ENCODE results near the gene SEC61A2. TPM values are rescaled to one million over a fixed set of nuclear protein-coding genes. Genes with fewer than 3 reads are reported as not detected.
"Not testable (repeated sequence)": the region's sequence is repeated elsewhere in the genome, so short reads cannot be mapped to it uniquely, and the experiment has no call there.

The SEC61A2 gene
- total RNA-seq: 1 to 10 TPM in 1 of 2 donors, under 1 TPM in 1; 0.66 to 4.2 TPM

GRCh38 chr10:12129222-12130111 lies at the start of gene SEC61A2:
Gene SEC61A2, plus strand, starts transcription at chr10:12129677. Its CDS starts 111 bp downstream, at chr10:12129788.
- 0 to 1% methylated on average over 35 to 99 of the region's 108 CpGs for WGBS, 2 donors

GRCh38 chr10:12081470-12081869 lies 48.0 kb upstream of the SEC61A2 start:
- ATAC-seq (no peak), DNase-seq (no peak)
- 93 to 100% methylated on average over 1 to 8 of the region's 8 CpGs for WGBS, 2 donors
- Histone ChIP-seq H3K9me3 (no peaks in the 10 kb centered on the region), H3K36me3 (replicated peaks in 1 of 2; ENCODE audit: insufficient read depth in 1 of 2, low read depth in 2 of 2) (peaks cover 0 to 11% of the 10 kb centered on the region in 2 donors), H3K27me3 (no peaks in the 10 kb centered on the region), H3K4me3 (no peak overlapping the region), H3K27ac (no peak overlapping the region), H3K4me1 (no peaks in the 10 kb centered on the region)
- intact Hi-C loops (cut with DNase I): no loop called here
- TF ChIP-seq POLR2A (IDR thresholded peaks at IDR 0.05): no peak

More at GRCh38 chr10:12129222-12130111, at the start of gene SEC61A2:
- DNase-seq (peak; percentile 95 to 97 (median 97)), ATAC-seq (peak; percentile 96)
- no peaks in the 10 kb centered on the region for H3K9me3 ChIP-seq
- H3K27me3 ChIP-seq: no peaks in the 10 kb centered on the region
- peak within 1 kb of the TSS; percentile 79 to 87 for H3K4me3 ChIP-seq
- H3K36me3 ChIP-seq (replicated peaks in 1 of 2; ENCODE audit: insufficient read depth in 1 of 2, low read depth in 2 of 2): no peaks in the 10 kb centered on the region
- peak in 2 of 7 experiments; percentile 9 to 12 for TF ChIP-seq CTCF (IDR thresholded peaks at IDR 0.05)
- TF ChIP-seq POLR2A (IDR thresholded peaks at IDR 0.05): peak; percentile 42 to 81 (median 77)
- H3K4me1 ChIP-seq: no peaks in the 10 kb centered on the region
- intact Hi-C loops (cut with DNase I): no loop called here
- H3K27ac ChIP-seq: peak within 1 kb of the TSS; percentile 77 to 97 (median 88)

GRCh38 chr10:12081879-12082557 lies 47.5 kb upstream of the SEC61A2 start:
- Histone ChIP-seq H3K4me3 (no peak overlapping the region), H3K4me1 (no peaks in the 10 kb centered on the region), H3K9me3 (no peaks in the 10 kb centered on the region), H3K27ac (no peak overlapping the region), H3K36me3 (replicated peaks in 1 of 2; ENCODE audit: insufficient read depth in 1 of 2, low read depth in 2 of 2) (peaks cover 0 to 16% of the 10 kb centered on the region in 2 donors), H3K27me3 (no peaks in the 10 kb centered on the region)
- intact Hi-C loops (cut with DNase I): no loop called here
- no peak for DNase-seq
- 72 to 84% methylated on average over 6 of the region's 6 CpGs for WGBS, 2 donors
- no peak for ATAC-seq
- TF ChIP-seq CTCF (IDR thresholded peaks at IDR 0.05) (no peak), POLR2A (IDR thresholded peaks at IDR 0.05) (no peak)

GRCh38 chr10:12088919-12089318 lies 40.6 kb upstream of the SEC61A2 start:
- 94 to 96% methylated on average over 8 to 14 of the region's 14 CpGs for WGBS, 2 donors
- Histone ChIP-seq H3K27ac (no peak overlapping the region), H3K36me3 (replicated peaks in 1 of 2; ENCODE audit: insufficient read depth in 1 of 2, low read depth in 2 of 2) (peaks cover 0 to 20% of the 10 kb centered on the region in 2 donors), H3K4me1 (no peaks in the 10 kb centered on the region), H3K9me3 (no peaks in the 10 kb centered on the region), H3K27me3 (no peaks in the 10 kb centered on the region), H3K4me3 (no peak overlapping the region)
- intact Hi-C loops (cut with DNase I): no loop called here
- TF ChIP-seq CTCF (IDR thresholded peaks at IDR 0.05) (no peak), POLR2A (IDR thresholded peaks at IDR 0.05) (no peak)
- ATAC-seq (no peak), DNase-seq (no peak)

- Histone ChIP-seq H3K27ac (no peak overlapping the region), H3K9me3 (no peaks in the 10 kb centered on the region), H3K36me3 (replicated peaks in 1 of 2; ENCODE audit: insufficient read depth in 1 of 2, low read depth in 2 of 2) (peaks cover 0 to 14% of the 10 kb centered on the region in 2 donors), H3K27me3 (no peaks in the 10 kb centered on the region), H3K4me3 (no peak overlapping the region), H3K4me1 (no peaks in the 10 kb centered on the region)
- intact Hi-C loops (cut with DNase I): no loop called here
- DNase-seq: no peak
- TF ChIP-seq POLR2A (IDR thresholded peaks at IDR 0.05): no peak
- TF ChIP-seq CTCF (IDR thresholded peaks at IDR 0.05): no peak
- 90 to 98% methylated on average over 4 of the region's 4 CpGs for WGBS, 2 donors
- ATAC-seq: no peak
These were observed 38.1 kb upstream of the SEC61A2 start for GRCh38 chr10:12091421-12091820.

- H3K9me3 ChIP-seq; H3K36me3 ChIP-seq (replicated peaks in 1 of 2; ENCODE audit: insufficient read depth in 1 of 2, low read depth in 2 of 2); H3K4me3 ChIP-seq; ATAC-seq; intact Hi-C loops (cut with DNase I); H3K27me3 ChIP-seq; DNase-seq; H3K27ac ChIP-seq; H3K4me1 ChIP-seq: not testable (repeated sequence)
- WGBS, 2 donors: 89 to 92% methylated on average over 9 of the region's 9 CpGs
These were observed 32.1 kb upstream of the SEC61A2 start for GRCh38 chr10:12097361-12097760.

Measured in body of pancreas (tissue), 4 donors.